ENCODE measurements around the gene PFDN6. TPM values are rescaled to one million over a fixed set of nuclear protein-coding genes. Genes with fewer than 3 reads are reported as not detected.

The PFDN6 gene
- total RNA-seq, 1 donor, result 21.7 TPM

DNA sequence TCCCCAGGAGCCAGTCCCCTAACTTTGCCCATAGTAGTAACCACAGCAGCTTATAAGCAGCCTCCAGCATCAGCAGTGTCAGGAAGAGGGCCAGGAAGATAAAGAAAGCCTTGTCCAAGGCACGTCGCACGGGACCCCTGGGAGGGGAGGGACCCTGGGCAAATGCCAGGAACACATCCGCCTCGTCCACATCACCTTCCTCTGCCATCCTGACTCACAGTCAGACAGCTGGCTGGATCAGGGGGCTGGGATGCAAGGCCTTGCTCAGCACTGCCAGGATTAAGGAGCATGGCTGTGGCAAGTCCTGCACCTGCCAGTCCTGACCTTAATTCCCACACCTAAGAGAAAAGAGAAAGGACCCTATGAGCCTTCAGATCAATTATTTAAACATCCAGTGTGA, 39.7 kb downstream of the PFDN6 start:
- no peak for DNase-seq (ENCODE audit: low read depth)
- TF ChIP-seq, protein P1, sequence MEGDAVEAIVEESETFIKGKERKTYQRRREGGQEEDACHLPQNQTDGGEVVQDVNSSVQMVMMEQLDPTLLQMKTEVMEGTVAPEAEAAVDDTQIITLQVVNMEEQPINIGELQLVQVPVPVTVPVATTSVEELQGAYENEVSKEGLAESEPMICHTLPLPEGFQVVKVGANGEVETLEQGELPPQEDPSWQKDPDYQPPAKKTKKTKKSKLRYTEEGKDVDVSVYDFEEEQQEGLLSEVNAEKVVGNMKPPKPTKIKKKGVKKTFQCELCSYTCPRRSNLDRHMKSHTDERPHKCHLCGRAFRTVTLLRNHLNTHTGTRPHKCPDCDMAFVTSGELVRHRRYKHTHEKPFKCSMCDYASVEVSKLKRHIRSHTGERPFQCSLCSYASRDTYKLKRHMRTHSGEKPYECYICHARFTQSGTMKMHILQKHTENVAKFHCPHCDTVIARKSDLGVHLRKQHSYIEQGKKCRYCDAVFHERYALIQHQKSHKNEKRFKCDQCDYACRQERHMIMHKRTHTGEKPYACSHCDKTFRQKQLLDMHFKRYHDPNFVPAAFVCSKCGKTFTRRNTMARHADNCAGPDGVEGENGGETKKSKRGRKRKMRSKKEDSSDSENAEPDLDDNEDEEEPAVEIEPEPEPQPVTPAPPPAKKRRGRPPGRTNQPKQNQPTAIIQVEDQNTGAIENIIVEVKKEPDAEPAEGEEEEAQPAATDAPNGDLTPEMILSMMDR (IDR thresholded peaks at IDR 0.05; ENCODE audit: insufficient read depth, low read length), result no peak
- no peak overlapping the region for H3K4me3 ChIP-seq (ENCODE audit: low read depth, low read length)

DNA sequence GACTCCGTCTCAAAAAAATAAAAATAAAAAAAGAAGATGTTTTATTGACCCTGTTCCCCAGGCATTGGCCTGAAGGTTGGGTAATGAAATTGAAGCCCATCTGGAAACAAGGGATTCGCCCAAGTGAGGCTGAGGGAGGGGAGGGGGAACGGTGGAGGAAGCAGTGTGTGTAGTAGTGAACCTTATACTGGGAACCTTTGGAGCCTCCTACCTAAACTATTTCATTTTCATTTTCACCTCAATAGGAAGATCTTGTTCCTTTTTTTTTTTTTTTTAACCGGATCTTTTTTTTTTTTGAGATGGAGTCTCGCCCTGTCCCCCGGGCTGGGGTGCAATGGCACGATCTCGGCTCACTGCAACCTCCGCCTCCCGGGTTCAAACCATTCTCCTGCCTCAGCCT, 41.3 kb downstream of the PFDN6 start:
- no peak overlapping the region for H3K4me3 ChIP-seq (ENCODE audit: low read depth, low read length)
- no peak for DNase-seq (ENCODE audit: low read depth)
- TF ChIP-seq, protein P1 (IDR thresholded peaks at IDR 0.05; ENCODE audit: insufficient read depth, low read length), result no peak

DNA sequence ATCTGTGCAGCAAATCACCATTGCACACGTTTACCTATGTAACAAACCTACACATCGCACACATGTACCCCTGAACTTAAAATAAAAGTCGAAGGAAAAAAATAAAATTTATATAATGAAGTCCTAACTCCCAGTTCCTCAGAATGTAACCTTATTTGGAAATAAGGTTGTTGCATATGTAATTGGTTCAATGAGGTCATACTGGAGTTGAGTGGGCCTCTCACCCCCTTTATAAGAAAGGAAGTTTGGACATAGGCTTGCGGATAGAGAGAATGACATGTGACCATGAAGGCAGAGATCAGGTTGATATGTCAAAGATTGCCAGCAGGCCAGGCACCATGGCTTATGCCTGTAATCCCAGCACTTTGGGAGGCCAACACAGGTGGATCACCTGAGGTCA, 44.3 kb downstream of the PFDN6 start:
- H3K4me3 ChIP-seq (ENCODE audit: low read depth, low read length), result no peak overlapping the region
- no peak for DNase-seq (ENCODE audit: low read depth)
- TF ChIP-seq, protein P1 (IDR thresholded peaks at IDR 0.05; ENCODE audit: insufficient read depth, low read length), result no peak

DNA sequence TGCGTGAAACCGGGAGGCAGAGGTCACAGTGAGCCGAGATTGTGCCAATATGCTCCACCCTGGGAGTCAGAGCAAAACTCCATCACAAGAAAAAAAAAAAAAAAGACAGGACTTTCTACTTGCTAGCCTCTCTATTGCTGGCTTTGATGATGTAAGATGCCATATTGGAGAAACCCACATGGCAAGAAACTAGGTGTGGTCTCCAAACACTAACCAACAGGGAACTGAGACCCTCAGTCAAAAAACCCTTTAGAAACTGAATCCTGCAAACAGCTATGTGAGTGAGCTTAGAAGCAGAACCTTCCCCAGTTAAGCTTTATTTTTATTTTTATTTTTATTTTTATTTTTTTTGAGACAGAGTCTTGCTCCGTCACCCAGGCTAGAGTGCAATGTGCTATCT, 46.5 kb downstream of the PFDN6 start:
- TF ChIP-seq, protein P1 (IDR thresholded peaks at IDR 0.05; ENCODE audit: insufficient read depth, low read length), result no peak
- no peak for DNase-seq (ENCODE audit: low read depth)
- H3K4me3 ChIP-seq (ENCODE audit: low read depth, low read length), result no peak overlapping the region

DNA sequence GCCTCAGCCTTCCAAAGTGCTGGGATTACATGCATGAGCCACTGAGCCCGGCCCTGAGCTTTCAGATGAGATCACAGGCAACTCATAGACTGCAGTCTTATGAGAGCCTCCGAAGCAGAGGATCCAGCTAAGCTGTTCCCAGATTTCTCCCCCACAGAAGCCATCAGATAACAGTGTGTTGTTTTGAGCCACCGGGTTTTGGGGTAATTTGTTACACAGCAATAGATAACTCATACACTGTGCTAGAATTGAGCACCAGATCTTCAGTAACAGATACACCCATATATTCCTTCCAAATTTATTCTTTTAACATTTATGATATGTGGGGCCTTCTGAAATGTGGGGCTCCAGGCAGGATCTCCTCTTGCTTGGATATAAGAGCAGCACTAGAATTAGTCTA, 47.1 kb downstream of the PFDN6 start:
- TF ChIP-seq, protein P1 (IDR thresholded peaks at IDR 0.05; ENCODE audit: insufficient read depth, low read length), result no peak
- DNase-seq (ENCODE audit: low read depth), result no peak

DNA sequence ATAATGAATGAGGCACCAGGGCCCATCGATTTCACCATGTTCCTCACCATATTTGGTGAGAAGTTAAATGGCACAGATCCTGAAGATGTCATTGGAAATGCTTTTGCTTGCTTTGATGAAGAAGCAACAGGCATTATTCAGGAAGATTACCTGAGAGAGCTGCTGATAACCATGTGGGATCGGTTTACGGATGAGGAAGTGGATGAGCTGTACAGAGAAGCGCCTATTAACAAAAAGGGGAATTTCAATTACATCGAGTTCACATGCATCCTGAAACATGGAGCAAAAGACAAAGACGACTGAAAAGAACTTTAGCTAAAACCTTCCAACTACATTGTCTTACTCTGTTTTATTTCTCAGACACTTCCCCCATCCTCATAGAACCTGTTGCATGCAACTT, 49.8 kb downstream of the PFDN6 start:
- TF ChIP-seq, protein P1 (IDR thresholded peaks at IDR 0.05; ENCODE audit: insufficient read depth, low read length), result no peak
- H3K4me3 ChIP-seq (ENCODE audit: low read depth, low read length), result no peak overlapping the region
- DNase-seq (ENCODE audit: low read depth), result no peak

More for the DNA sequence above, 47.1 kb downstream of the PFDN6 start:
- H3K4me3 ChIP-seq (ENCODE audit: low read depth, low read length), result no peak overlapping the region

Other genes starting within 250 kb of the PFDN6 start
- gene HLA-DPA1, start 216.0 kb upstream of the PFDN6 start, total RNA-seq (ENCODE audit: low replicate concordance), result 0.18 and 1.8 TPM in 2 replicates
- 0.27 and 3.8 TPM in 2 replicates for gene HLA-DPB1, start 213.6 kb upstream of the PFDN6 start, total RNA-seq (ENCODE audit: low replicate concordance)
- gene COL11A2, start 97.1 kb upstream of the PFDN6 start, total RNA-seq (ENCODE audit: low replicate concordance), result 0.09 and 0.74 TPM in 2 replicates
- 11.1 and 22.6 TPM in 2 replicates for gene RXRB, start 88.9 kb upstream of the PFDN6 start, total RNA-seq (ENCODE audit: low replicate concordance)
- gene SLC39A7, start 88.7 kb upstream of the PFDN6 start, total RNA-seq (ENCODE audit: low replicate concordance), result 71.3 and 121 TPM in 2 replicates
- gene HSD17B8, start 84.9 kb upstream of the PFDN6 start, total RNA-seq (ENCODE audit: low replicate concordance), result 2.6 and 4.2 TPM in 2 replicates
- 28.9 and 46.9 TPM in 2 replicates for gene RING1, start 81.1 kb upstream of the PFDN6 start, total RNA-seq (ENCODE audit: low replicate concordance)
- 21.6 and 40.5 TPM in 2 replicates for gene VPS52, start 17.7 kb upstream of the PFDN6 start, total RNA-seq (ENCODE audit: low replicate concordance)
- 1,533 and 4,237 TPM in 2 replicates for gene RPS18, start 17.5 kb upstream of the PFDN6 start, total RNA-seq (ENCODE audit: low replicate concordance)
- 3.3 and 8.7 TPM in 2 replicates for gene B3GALT4, start 12.5 kb upstream of the PFDN6 start, total RNA-seq (ENCODE audit: low replicate concordance)
- gene WDR46, start 362 bp upstream of the PFDN6 start, total RNA-seq (ENCODE audit: low replicate concordance), result 37.5 and 85.0 TPM in 2 replicates
- gene RGL2, start 9.3 kb downstream of the PFDN6 start, total RNA-seq (ENCODE audit: low replicate concordance), result 25.8 and 27.9 TPM in 2 replicates
- gene TAPBP, start 24.5 kb downstream of the PFDN6 start, total RNA-seq (ENCODE audit: low replicate concordance), result 50.2 and 86.2 TPM in 2 replicates
- 9.0 and 12.8 TPM in 2 replicates for gene ZBTB22, start 28.1 kb downstream of the PFDN6 start, total RNA-seq (ENCODE audit: low replicate concordance)
- gene DAXX, start 33.4 kb downstream of the PFDN6 start, total RNA-seq (ENCODE audit: low replicate concordance), result 42.2 and 149 TPM in 2 replicates
- gene KIFC1, start 102.2 kb downstream of the PFDN6 start, total RNA-seq (ENCODE audit: low replicate concordance), result 49.3 TPM in 1 of 2 replicates, not detected in the other
- gene PHF1, start 121.4 kb downstream of the PFDN6 start, total RNA-seq (ENCODE audit: low replicate concordance), result 18.9 and 20.9 TPM in 2 replicates
- 106 and 522 TPM in 2 replicates for gene CUTA, start 128.5 kb downstream of the PFDN6 start, total RNA-seq (ENCODE audit: low replicate concordance)
- gene SYNGAP1, start 130.5 kb downstream of the PFDN6 start, total RNA-seq (ENCODE audit: low replicate concordance), result 3.3 and 7.6 TPM in 2 replicates
- gene ZBTB9, start 165.0 kb downstream of the PFDN6 start, total RNA-seq (ENCODE audit: low replicate concordance), result 3.8 and 5.5 TPM in 2 replicates

Measured in fibroblast of the aortic adventitia (primary cell).